Posterior vena cava (tissue), 2 donors: Measurements from ENCODE around the gene SELENON. TPM values are rescaled to one million over a fixed set of nuclear protein-coding genes. Genes with fewer than 3 reads are reported as not detected.
"Not testable (repeated sequence)": the region's sequence is repeated elsewhere in the genome, so short reads cannot be mapped to it uniquely, and the experiment has no call there.

Experiments used
- DNase-seq: peaks from one replicate; pipeline ENCODE4 v3.0.0-alpha.2; 2020; ENCODE audit warnings: low spot score
- intact Hi-C, 2 donors: fragments of 100-400 bp; cut with DNase I; formaldehyde crosslinking; loops; one replicate each; pipeline versions ENCODE4 v1.14.1 to v1.14.2; 2022 to 2023
- total RNA-seq, 2 donors: library from RNA; stranded (reverse); fragmentation: NEBNext Ultra II Directional; extraction: Animal tissue kit (Norgen Biotek cat#: 25700); gene quantifications; one replicate each; pipeline ENCODE4 v1.2.1, GENCODE V29; 2021
- donor health status: DM: yes; HTN: yes; CAD: no.
- donor health status: DM: yes; HTN: yes; CAD: no.

Gene SELENON
- total RNA-seq, 2 donors from 2014 or later, result 85.7 to 88.0 TPM

- DNase-seq, result peak; percentile 75
- intact Hi-C loops, result no loop called here
Observed at GRCh38 chr1:25817840-25818501, 18.0 kb downstream of the SELENON start.

GRCh38 chr1:25818569-25818968 is 18.6 kb downstream of the SELENON start:
- intact Hi-C loops, result no loop called here
- DNase-seq, result no peak

- peak; percentile 97 for DNase-seq
- intact Hi-C loops, result no loop called here
Observed at GRCh38 chr1:25819491-25820246, 19.7 kb downstream of the SELENON start, which contains the start of gene MTFR1L. Gene MTFR1L, plus strand, starts transcription at chr1:25819954. Its CDS starts 3,151 bp downstream, at chr1:25823105.

GRCh38 chr1:25820247-25821111 is 20.5 kb downstream of the SELENON start:
- intact Hi-C loops, result no loop called here

GRCh38 chr1:25821112-25821476 is 21.1 kb downstream of the SELENON start:
- intact Hi-C loops, result no loop called here
- DNase-seq, result no peak

More at GRCh38 chr1:25820247-25821111, 20.5 kb downstream of the SELENON start:
- DNase-seq, result no peak

- intact Hi-C loops, result no loop called here
- no peak for DNase-seq
Observed at GRCh38 chr1:25821630-25822091, 21.7 kb downstream of the SELENON start.

GRCh38 chr1:25825605-25826004 is 25.6 kb downstream of the SELENON start:
- DNase-seq, result no peak
- intact Hi-C loops, result no loop called here

GRCh38 chr1:25826571-25826970 is 26.6 kb downstream of the SELENON start:
- no peak for DNase-seq
- intact Hi-C loops, result no loop called here

- no peak for DNase-seq
- intact Hi-C loops, result no loop called here
Observed at GRCh38 chr1:25828491-25828890, 28.5 kb downstream of the SELENON start.

GRCh38 chr1:25829046-25829445 is 29.1 kb downstream of the SELENON start:
- no peak for DNase-seq
- intact Hi-C loops, result no loop called here

GRCh38 chr1:25831569-25832196 is 31.7 kb downstream of the SELENON start:
- no peak for DNase-seq
- intact Hi-C loops, result no loop called here

- no peak for DNase-seq
- intact Hi-C loops, result no loop called here
Observed at GRCh38 chr1:25832336-25833037, 32.5 kb downstream of the SELENON start.

GRCh38 chr1:25833158-25833557 is 33.2 kb downstream of the SELENON start:
- intact Hi-C loops, result no loop called here
- DNase-seq, result no peak

- intact Hi-C loops, result no loop called here
- DNase-seq, result no peak
Observed at GRCh38 chr1:25834894-25835293, 34.9 kb downstream of the SELENON start.

- intact Hi-C loops, result no loop called here
- no peak for DNase-seq
Observed at GRCh38 chr1:25836695-25837094, 36.7 kb downstream of the SELENON start.

GRCh38 chr1:25837262-25837875 is 37.4 kb downstream of the SELENON start:
- intact Hi-C loops, result no loop called here
- no peak for DNase-seq

- intact Hi-C loops, DNase-seq: not testable (repeated sequence)
Observed at GRCh38 chr1:25839808-25840207, 39.8 kb downstream of the SELENON start.

- intact Hi-C loops, result no loop called here
- no peak for DNase-seq
Observed at GRCh38 chr1:25843483-25843882, 43.5 kb downstream of the SELENON start.
